ENCODE measurements around the gene PLXNB3.

- TF ChIP-seq YY1 (IDR thresholded peaks at IDR 0.05; ENCODE audit: insufficient read depth, insufficient read length) (no peak), ZNF274 (IDR thresholded peaks at IDR 0.05; ENCODE audit: low read depth, low read length) (no peak), SUZ12 (IDR thresholded peaks at IDR 0.05; ENCODE audit: extremely low read depth, insufficient read depth, insufficient read length) (no peak)
Measured at GRCh38 chrX:153763989-153764755, at the start of gene PLXNB3.
